ENCODE measurements around the gene NOTCH2NLA.
"Not testable (repeated sequence)": the region's sequence is repeated elsewhere in the genome, so short reads cannot be mapped to it uniquely, and the experiment has no call there.

The NOTCH2NLA gene

GRCh38 chr1:146228710-146229477 is at the start of gene NOTCH2NLA:
Gene NOTCH2NLA, minus strand, starts transcription at chr1:146229021. Its CDS starts 39,684 bp downstream, at chr1:146189337.
- DNase-seq = peak; percentile 2

GRCh38 chr1:146278346-146278745 is 49.5 kb upstream of the NOTCH2NLA start:
- not testable (repeated sequence) for DNase-seq

DNA sequence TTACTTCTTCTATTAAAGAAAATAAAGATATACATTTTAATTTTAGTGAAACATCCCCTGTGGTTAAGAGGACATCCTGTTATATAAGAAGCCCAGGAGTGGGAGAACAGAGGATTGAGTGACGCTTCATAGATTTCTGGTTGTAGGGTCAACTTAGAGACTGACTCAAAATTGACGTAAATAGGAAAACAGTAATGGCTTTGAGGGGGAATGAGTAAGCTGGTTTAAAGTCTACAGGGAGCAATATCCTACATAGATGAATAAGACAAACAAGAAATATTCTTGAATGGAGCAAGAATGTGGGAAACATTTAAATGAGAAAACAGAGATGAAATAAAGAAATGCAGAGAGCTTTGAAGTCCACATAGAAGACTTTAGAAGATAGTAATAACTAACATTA is 48.3 kb upstream of the NOTCH2NLA start:
- DNase-seq = not testable (repeated sequence)

DNA sequence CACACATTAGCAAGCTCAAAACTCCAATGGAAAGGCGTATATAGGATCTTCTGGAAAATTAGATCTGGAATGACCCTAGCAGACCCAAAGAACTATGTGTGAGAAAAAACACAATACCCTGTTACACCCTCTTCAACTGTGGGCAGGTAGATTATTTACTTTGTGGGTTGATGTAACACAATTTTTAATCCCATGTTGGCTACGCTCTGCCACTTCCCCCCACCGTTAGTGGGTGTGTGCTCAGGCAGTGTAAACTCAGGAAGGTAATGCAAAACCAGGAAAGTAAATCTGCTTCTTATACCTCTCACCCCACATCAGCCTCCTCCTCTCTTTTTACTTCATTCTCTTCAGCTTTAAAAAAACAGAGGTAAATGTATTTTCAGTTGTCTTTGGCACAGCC is 45.3 kb upstream of the NOTCH2NLA start:
- DNase-seq = not testable (repeated sequence)

GRCh38 chr1:146273194-146273593 is 44.4 kb upstream of the NOTCH2NLA start:
- DNase-seq = not testable (repeated sequence)

DNA sequence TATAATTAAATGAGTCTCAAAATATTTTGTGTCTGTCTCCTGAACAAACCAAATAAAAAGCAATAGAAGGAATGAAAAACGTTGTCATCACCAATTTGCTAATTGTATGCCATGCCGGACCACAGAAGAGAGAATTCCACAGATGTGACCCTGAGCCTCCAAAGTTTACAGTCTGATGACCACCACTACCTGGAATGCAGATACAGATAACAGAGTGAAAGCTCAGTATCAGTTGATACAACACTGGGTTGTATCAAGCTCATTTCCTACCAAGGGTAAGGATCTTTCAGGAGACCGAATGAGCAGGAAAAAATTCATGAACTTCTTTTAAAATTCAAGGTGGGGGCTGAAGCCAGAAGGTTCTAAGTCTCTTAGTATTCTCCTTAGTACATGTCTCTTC is 43.9 kb upstream of the NOTCH2NLA start:
- DNase-seq = not testable (repeated sequence)

- DNase-seq = not testable (repeated sequence)
Measured at GRCh38 chr1:146271977-146272376, 43.2 kb upstream of the NOTCH2NLA start.

- DNase-seq = not testable (repeated sequence)
Measured at GRCh38 chr1:146270129-146270528, 41.3 kb upstream of the NOTCH2NLA start.

DNA sequence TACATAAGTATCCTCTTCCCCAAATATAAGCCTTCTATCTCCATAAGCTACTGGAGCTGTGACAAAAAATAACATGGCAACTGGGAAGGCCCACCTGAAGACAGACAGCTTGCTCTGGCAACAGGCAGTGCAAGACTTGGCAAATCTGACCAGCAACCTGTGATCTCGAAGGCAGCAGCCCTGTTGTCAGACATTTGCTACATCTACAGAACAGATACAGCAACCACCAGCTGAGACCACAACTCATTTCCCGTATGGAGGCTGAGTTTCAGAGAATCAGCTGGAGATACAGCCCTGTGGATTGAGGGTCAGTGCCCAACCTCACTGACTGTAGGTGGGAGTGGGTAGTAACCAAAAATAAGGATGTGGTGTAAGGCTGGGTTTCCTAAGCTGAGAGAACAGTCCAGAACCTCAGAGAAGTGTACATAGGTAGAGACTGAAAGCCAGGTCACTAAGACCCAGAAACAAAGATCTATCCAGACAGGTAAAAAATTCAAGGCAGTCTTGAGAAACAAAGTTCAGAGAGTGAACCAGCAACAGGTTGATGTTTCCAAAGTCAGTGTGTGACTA is 37.4 kb upstream of the NOTCH2NLA start:
- DNase-seq = not testable (repeated sequence)

- not testable (repeated sequence) for DNase-seq
Measured at GRCh38 chr1:146264761-146265160, 35.9 kb upstream of the NOTCH2NLA start.

- DNase-seq = not testable (repeated sequence)
Measured at GRCh38 chr1:146260006-146260730, 31.3 kb upstream of the NOTCH2NLA start.

GRCh38 chr1:146257992-146258552 is 29.3 kb upstream of the NOTCH2NLA start:
- DNase-seq = not testable (repeated sequence)

GRCh38 chr1:146254569-146255197 is 25.9 kb upstream of the NOTCH2NLA start:
- DNase-seq = not testable (repeated sequence)

- DNase-seq = not testable (repeated sequence)
Measured at GRCh38 chr1:146253249-146253855, 24.5 kb upstream of the NOTCH2NLA start.

- not testable (repeated sequence) for DNase-seq
Measured at GRCh38 chr1:146251523-146251922, 22.7 kb upstream of the NOTCH2NLA start.

DNA sequence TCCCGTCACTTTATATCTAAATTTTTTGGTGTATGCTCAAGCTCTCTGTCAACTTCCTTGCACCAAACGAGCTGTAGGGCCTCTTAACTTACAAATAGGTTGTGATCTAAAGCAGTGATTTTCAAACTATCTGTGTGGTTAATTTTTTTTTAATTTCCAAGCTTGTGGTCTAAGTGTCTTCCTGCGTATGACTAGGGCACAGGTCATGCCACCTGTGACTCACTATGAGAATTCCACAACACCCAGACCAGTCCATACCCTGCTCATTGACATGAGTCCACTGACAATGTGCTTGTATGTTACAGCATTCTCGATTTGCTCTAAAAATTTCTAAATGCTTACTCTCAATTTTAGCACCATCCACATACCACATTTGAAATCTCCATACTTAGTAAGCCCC is 19.8 kb upstream of the NOTCH2NLA start:
- DNase-seq = not testable (repeated sequence)

GRCh38 chr1:146236626-146237025 is 7.8 kb upstream of the NOTCH2NLA start:
- DNase-seq = not testable (repeated sequence)

GRCh38 chr1:146236026-146236601 is 7.3 kb upstream of the NOTCH2NLA start:
- DNase-seq = not testable (repeated sequence)

DNA sequence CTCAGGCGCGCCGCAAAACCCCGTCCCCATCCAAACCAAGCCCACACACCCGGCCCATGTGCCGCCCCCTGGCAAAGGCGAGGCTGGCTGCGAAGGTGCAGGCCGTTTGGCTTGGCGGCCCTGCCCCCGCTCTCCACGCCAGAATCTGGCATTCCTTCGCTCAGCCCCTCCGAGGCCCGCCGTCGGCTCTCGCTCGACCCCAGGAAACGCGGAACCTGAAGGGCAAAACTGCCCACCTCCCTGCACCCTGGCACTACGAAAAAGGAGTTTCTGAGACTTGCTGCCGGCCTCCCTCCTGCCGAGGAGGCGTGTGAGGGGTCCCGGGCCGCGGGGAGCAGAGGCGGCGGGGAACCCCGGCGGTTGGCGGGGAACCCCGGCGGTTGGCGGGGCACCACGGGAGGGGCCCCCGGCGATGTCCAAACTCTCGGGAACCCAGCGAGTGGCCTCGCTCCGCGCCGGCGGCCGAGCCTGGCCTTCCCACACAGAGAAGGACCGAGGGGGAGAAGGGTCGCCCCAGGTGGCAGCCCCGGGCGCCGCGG is 608 bp downstream of the NOTCH2NLA start:
- not testable (repeated sequence) for DNase-seq

DNA sequence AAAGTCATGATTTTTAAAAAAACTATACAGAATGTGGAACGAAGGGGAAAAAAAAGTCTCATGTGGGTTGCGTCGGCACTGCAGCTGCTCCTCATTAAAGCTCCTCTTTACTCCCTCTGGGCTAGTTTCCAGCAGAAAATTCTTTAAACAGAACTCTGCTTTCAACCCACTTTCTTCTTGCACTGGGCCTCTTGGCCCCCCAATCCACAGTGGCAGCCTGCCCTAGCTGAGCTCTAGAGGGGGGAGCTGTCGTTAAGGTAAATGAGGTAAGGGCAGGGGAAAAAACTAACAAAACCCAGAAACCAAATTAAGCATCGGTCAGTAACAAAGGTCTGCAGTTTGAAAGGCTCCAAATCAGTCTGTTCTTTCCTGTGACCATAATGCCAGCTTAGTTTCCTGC is 54.3 kb downstream of the NOTCH2NLA start:
- not testable (repeated sequence) for DNase-seq

DNA sequence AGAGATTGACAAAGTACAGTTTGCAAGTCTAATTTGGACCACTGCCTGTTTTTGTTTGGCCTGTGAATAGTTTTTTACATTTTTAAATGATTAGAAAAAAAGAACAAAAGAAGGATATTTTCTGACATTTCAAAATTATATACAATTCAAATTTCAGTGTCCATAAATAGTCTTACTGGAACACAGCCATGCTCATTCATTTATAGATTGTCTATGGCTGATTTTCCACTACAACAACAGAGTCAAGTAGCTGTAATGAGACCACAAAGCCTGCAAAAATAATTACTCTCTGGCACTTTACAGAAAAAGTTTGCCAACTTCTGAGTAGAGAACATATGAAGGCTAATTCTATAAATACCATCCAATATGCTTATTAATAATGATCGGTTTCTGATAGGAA is 61.1 kb downstream of the NOTCH2NLA start:
- not testable (repeated sequence) for DNase-seq

DNA sequence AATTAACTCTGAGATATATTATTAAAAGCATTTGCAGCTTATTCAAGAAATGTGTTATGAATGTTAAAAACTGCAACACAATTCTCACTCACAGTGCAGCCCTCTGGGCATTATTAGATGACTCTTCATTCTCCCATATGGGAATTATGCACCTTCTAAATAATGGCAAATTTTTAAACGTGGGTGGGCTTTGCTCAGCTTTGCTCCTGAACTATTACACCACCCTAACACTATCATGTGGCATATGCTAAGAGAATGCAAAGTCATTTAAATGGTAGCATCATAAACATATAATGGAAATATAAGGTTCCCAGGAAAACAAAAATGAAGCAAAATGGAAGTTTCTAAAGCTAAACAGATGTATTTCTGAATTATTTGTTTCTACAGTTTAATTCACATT is 61.5 kb downstream of the NOTCH2NLA start:
- DNase-seq = not testable (repeated sequence)
